Measurements from ENCODE around the gene ADAMTSL2.

ADAMTSL2 gene

GRCh38 chr9:133582501-133583045 lies 48.1 kb downstream of the ADAMTSL2 start:
- H3K36me3 ChIP-seq (ENCODE audit: control insufficient read depth, low read depth, low read length): no peaks in the 10 kb centered on the region
- no peak overlapping the region for H3K27ac ChIP-seq (ENCODE audit: low read length)
- no peaks in the 10 kb centered on the region for H3K9me3 ChIP-seq (ENCODE audit: control insufficient read depth, low read depth, low read length)
- no peak overlapping the region for H3K4me3 ChIP-seq (ENCODE audit: low read length)
- H3K9ac ChIP-seq (ENCODE audit: low read length): no peak overlapping the region
- H3K4me1 ChIP-seq (ENCODE audit: control insufficient read depth, low read depth, low read length): peaks cover 14% of the 10 kb centered on the region
- H3K27me3 ChIP-seq (ENCODE audit: control insufficient read depth, insufficient read depth, low read length): no peaks in the 10 kb centered on the region

GRCh38 chr9:133583111-133583510 lies 48.6 kb downstream of the ADAMTSL2 start:
- no peak overlapping the region for H3K9ac ChIP-seq (ENCODE audit: low read length)
- no peaks in the 10 kb centered on the region for H3K27me3 ChIP-seq (ENCODE audit: control insufficient read depth, insufficient read depth, low read length)
- no peaks in the 10 kb centered on the region for H3K9me3 ChIP-seq (ENCODE audit: control insufficient read depth, low read depth, low read length)
- peaks cover 14% of the 10 kb centered on the region for H3K4me1 ChIP-seq (ENCODE audit: control insufficient read depth, low read depth, low read length)
- no peaks in the 10 kb centered on the region for H3K36me3 ChIP-seq (ENCODE audit: control insufficient read depth, low read depth, low read length)
- no peak overlapping the region for H3K4me3 ChIP-seq (ENCODE audit: low read length)
- no peak overlapping the region for H3K27ac ChIP-seq (ENCODE audit: low read length)

GRCh38 chr9:133583586-133583985 lies 49.1 kb downstream of the ADAMTSL2 start:
- H3K27me3 ChIP-seq (ENCODE audit: control insufficient read depth, insufficient read depth, low read length): no peaks in the 10 kb centered on the region
- no peak overlapping the region for H3K27ac ChIP-seq (ENCODE audit: low read length)
- H3K36me3 ChIP-seq (ENCODE audit: control insufficient read depth, low read depth, low read length): no peaks in the 10 kb centered on the region
- H3K9ac ChIP-seq (ENCODE audit: low read length): no peak overlapping the region
- H3K4me1 ChIP-seq (ENCODE audit: control insufficient read depth, low read depth, low read length): peaks cover 14% of the 10 kb centered on the region
- H3K9me3 ChIP-seq (ENCODE audit: control insufficient read depth, low read depth, low read length): no peaks in the 10 kb centered on the region
- no peak overlapping the region for H3K4me3 ChIP-seq (ENCODE audit: low read length)

- Histone ChIP-seq H3K4me1 (ENCODE audit: control insufficient read depth, low read depth, low read length) (peaks cover 14% of the 10 kb centered on the region), H3K36me3 (ENCODE audit: control insufficient read depth, low read depth, low read length) (no peaks in the 10 kb centered on the region), H3K4me3 (ENCODE audit: low read length) (no peak overlapping the region), H3K27me3 (ENCODE audit: control insufficient read depth, insufficient read depth, low read length) (no peaks in the 10 kb centered on the region), H3K27ac (ENCODE audit: low read length) (no peak overlapping the region), H3K9me3 (ENCODE audit: control insufficient read depth, low read depth, low read length) (no peaks in the 10 kb centered on the region), H3K9ac (ENCODE audit: low read length) (no peak overlapping the region)
These were observed 49.7 kb downstream of the ADAMTSL2 start for GRCh38 chr9:133584167-133584558.

- H3K4me3 ChIP-seq (ENCODE audit: low read length): no peak overlapping the region
- H3K4me1 ChIP-seq (ENCODE audit: control insufficient read depth, low read depth, low read length): peaks cover 14% of the 10 kb centered on the region
- no peaks in the 10 kb centered on the region for H3K27me3 ChIP-seq (ENCODE audit: control insufficient read depth, insufficient read depth, low read length)
- no peaks in the 10 kb centered on the region for H3K9me3 ChIP-seq (ENCODE audit: control insufficient read depth, low read depth, low read length)
- H3K9ac ChIP-seq (ENCODE audit: low read length): no peak overlapping the region
- H3K27ac ChIP-seq (ENCODE audit: low read length): no peak overlapping the region
- H3K36me3 ChIP-seq (ENCODE audit: control insufficient read depth, low read depth, low read length): no peaks in the 10 kb centered on the region
These were observed 50.3 kb downstream of the ADAMTSL2 start for GRCh38 chr9:133584559-133585476.

- Histone ChIP-seq H3K27me3 (ENCODE audit: control insufficient read depth, insufficient read depth, low read length) (no peaks in the 10 kb centered on the region), H3K4me1 (ENCODE audit: control insufficient read depth, low read depth, low read length) (peaks cover 14% of the 10 kb centered on the region), H3K9me3 (ENCODE audit: control insufficient read depth, low read depth, low read length) (no peaks in the 10 kb centered on the region), H3K9ac (ENCODE audit: low read length) (no peak overlapping the region), H3K36me3 (ENCODE audit: control insufficient read depth, low read depth, low read length) (no peaks in the 10 kb centered on the region), H3K27ac (ENCODE audit: low read length) (no peak overlapping the region), H3K4me3 (ENCODE audit: low read length) (no peak overlapping the region)
These were observed 51.2 kb downstream of the ADAMTSL2 start for GRCh38 chr9:133585481-133586351.

GRCh38 chr9:133587051-133587450 lies 52.5 kb downstream of the ADAMTSL2 start:
- Histone ChIP-seq H3K27ac (ENCODE audit: low read length) (no peak overlapping the region), H3K4me3 (ENCODE audit: low read length) (no peak overlapping the region), H3K36me3 (ENCODE audit: control insufficient read depth, low read depth, low read length) (no peaks in the 10 kb centered on the region), H3K9ac (ENCODE audit: low read length) (no peak overlapping the region), H3K27me3 (ENCODE audit: control insufficient read depth, insufficient read depth, low read length) (no peaks in the 10 kb centered on the region), H3K9me3 (ENCODE audit: control insufficient read depth, low read depth, low read length) (no peaks in the 10 kb centered on the region), H3K4me1 (ENCODE audit: control insufficient read depth, low read depth, low read length) (peaks cover 11% of the 10 kb centered on the region)

GRCh38 chr9:133587466-133587865 lies 53.0 kb downstream of the ADAMTSL2 start:
- Histone ChIP-seq H3K27me3 (ENCODE audit: control insufficient read depth, insufficient read depth, low read length) (no peaks in the 10 kb centered on the region), H3K27ac (ENCODE audit: low read length) (no peak overlapping the region), H3K9me3 (ENCODE audit: control insufficient read depth, low read depth, low read length) (no peaks in the 10 kb centered on the region), H3K4me1 (ENCODE audit: control insufficient read depth, low read depth, low read length) (peaks cover 11% of the 10 kb centered on the region), H3K4me3 (ENCODE audit: low read length) (no peak overlapping the region), H3K36me3 (ENCODE audit: control insufficient read depth, low read depth, low read length) (no peaks in the 10 kb centered on the region), H3K9ac (ENCODE audit: low read length) (no peak overlapping the region)

GRCh38 chr9:133589454-133590227 lies 55.1 kb downstream of the ADAMTSL2 start:
- Histone ChIP-seq H3K9ac (ENCODE audit: low read length) (no peak overlapping the region), H3K4me1 (ENCODE audit: control insufficient read depth, low read depth, low read length) (peaks cover 5% of the 10 kb centered on the region), H3K27me3 (ENCODE audit: control insufficient read depth, insufficient read depth, low read length) (no peaks in the 10 kb centered on the region)

GRCh38 chr9:133590231-133590855 lies 55.8 kb downstream of the ADAMTSL2 start:
- no peaks in the 10 kb centered on the region for H3K36me3 ChIP-seq (ENCODE audit: control insufficient read depth, low read depth, low read length)
- H3K9ac ChIP-seq (ENCODE audit: low read length): no peak overlapping the region
- H3K27ac ChIP-seq (ENCODE audit: low read length): no peak overlapping the region
- H3K4me1 ChIP-seq (ENCODE audit: control insufficient read depth, low read depth, low read length): peaks cover under 1% of the 10 kb centered on the region
- no peak overlapping the region for H3K4me3 ChIP-seq (ENCODE audit: low read length)
- H3K27me3 ChIP-seq (ENCODE audit: control insufficient read depth, insufficient read depth, low read length): no peaks in the 10 kb centered on the region
- no peaks in the 10 kb centered on the region for H3K9me3 ChIP-seq (ENCODE audit: control insufficient read depth, low read depth, low read length)

More at GRCh38 chr9:133589454-133590227, 55.1 kb downstream of the ADAMTSL2 start:
- H3K36me3 ChIP-seq (ENCODE audit: control insufficient read depth, low read depth, low read length): no peaks in the 10 kb centered on the region
- H3K9me3 ChIP-seq (ENCODE audit: control insufficient read depth, low read depth, low read length): no peaks in the 10 kb centered on the region
- H3K4me3 ChIP-seq (ENCODE audit: low read length): no peak overlapping the region
- H3K27ac ChIP-seq (ENCODE audit: low read length): no peak overlapping the region
